HepG2 (cell line): ENCODE data around the gene NTN5. TPM values are rescaled to one million over a fixed set of nuclear protein-coding genes. Genes with fewer than 3 reads are reported as not detected.
A peak's percentile ranks its signal among the peaks of the same experiment; 100 is the strongest.

Experiments
- ARNT ChIP-seq: fragments of 450-650 bp; IDR thresholded peaks from 2 replicates; pipeline ENCODE4 v1.6.1; 2017
- DMAP1 ChIP-seq: IDR thresholded peaks from 2 replicates; pipeline ENCODE4 v1.6.1; 2016
- EP300 ChIP-seq, 3 experiments: sonication (generic) in 1 of 3; formaldehyde crosslinking in 1 of 3; IDR thresholded peaks; 2 replicates each; pipeline versions ENCODE4 v1.5.1 to v1.6.1; 2011 to 2020; ENCODE audit warnings: low read depth in 2 of 3, low read length in 2 of 3, borderline replicate concordance in 1 of 3, improper control_type of control experiment in 1 of 3, mild to moderate bottlenecking in 1 of 3, missing genetic modification reagents in 1 of 3, moderate library complexity in 1 of 3
- FOSL2 ChIP-seq: sonication (generic); formaldehyde crosslinking; IDR thresholded peaks from 2 replicates; pipeline ENCODE4 v1.4.0; 2020; ENCODE audit warnings: missing genetic modification reagents
- FOXP1 ChIP-seq, 2 experiments: fragments of 450-650 bp in 1 of 2; IDR thresholded peaks; 2 replicates each; pipeline ENCODE4 v1.6.1; 2017 to 2018; ENCODE audit warnings: antibody characterized with exemption in 1 of 2
- GATA4 ChIP-seq: sonication (generic); IDR thresholded peaks from 2 replicates; pipeline ENCODE4 v1.6.1; 2016; ENCODE audit warnings: antibody characterized with exemption, low read depth, borderline replicate concordance
- IKZF1 ChIP-seq: fragments of 450-650 bp; IDR thresholded peaks from 2 replicates; pipeline ENCODE4 v1.7.1; 2016
- KIAA2018 ChIP-seq: sonication (generic); formaldehyde crosslinking; IDR thresholded peaks from 2 replicates; pipeline ENCODE4 v1.5.0; 2020; ENCODE audit warnings: mild to moderate bottlenecking, missing genetic modification reagents, borderline replicate concordance
- MAFK ChIP-seq, 2 experiments: IDR thresholded peaks in 1 of 2; conservative IDR thresholded peaks in 1 of 2; 2 replicates each; pipeline ENCODE4 v1.6.1; 2011; ENCODE audit warnings: improper control_type of control experiment in 2 of 2, low read length in 2 of 2
- NKX3-1 ChIP-seq: sonication (generic); formaldehyde crosslinking; IDR thresholded peaks from 2 replicates; pipeline ENCODE4 v1.5.0; 2020; ENCODE audit warnings: missing genetic modification reagents
- SP2 ChIP-seq: sonication (generic); formaldehyde crosslinking; IDR thresholded peaks from 2 replicates; pipeline ENCODE4 v1.5.1; 2020; ENCODE audit warnings: mild to moderate bottlenecking, missing genetic modification reagents
- SPEN ChIP-seq: sonication (generic); formaldehyde crosslinking; IDR thresholded peaks from 2 replicates; pipeline ENCODE4 v1.5.1; 2020; ENCODE audit warnings: low read depth, mild to moderate bottlenecking, missing genetic modification reagents
- YEATS4 ChIP-seq: sonication (generic); formaldehyde crosslinking; IDR thresholded peaks from 2 replicates; pipeline ENCODE4 v1.4.0; 2020; ENCODE audit warnings: missing genetic modification reagents, borderline replicate concordance
- ZMYM3 ChIP-seq: sonication (generic); formaldehyde crosslinking; IDR thresholded peaks from 2 replicates; pipeline ENCODE4 v1.5.1; 2020; ENCODE audit warnings: mild to moderate bottlenecking, missing genetic modification reagents
- ZNF124 ChIP-seq: sonication (generic); formaldehyde crosslinking; IDR thresholded peaks from 2 replicates; pipeline ENCODE4 v1.4.0; 2020; ENCODE audit warnings: missing genetic modification reagents
- ZNF276 ChIP-seq: sonication (generic); formaldehyde crosslinking; IDR thresholded peaks from 2 replicates; pipeline ENCODE4 v1.4.0; 2020; ENCODE audit warnings: mild to moderate bottlenecking, low read depth, missing genetic modification reagents
- ZNF430 ChIP-seq: sonication (generic); formaldehyde crosslinking; IDR thresholded peaks from 2 replicates; pipeline ENCODE4 v1.9.0; 2021; ENCODE audit warnings: mild to moderate bottlenecking, missing genetic modification reagents
- ZNF557 ChIP-seq: sonication (generic); formaldehyde crosslinking; IDR thresholded peaks from 2 replicates; pipeline ENCODE4 v1.4.0; 2020; ENCODE audit warnings: missing genetic modification reagents
- ZNF615 ChIP-seq: sonication (generic); formaldehyde crosslinking; IDR thresholded peaks from 2 replicates; pipeline ENCODE4 v1.5.0; 2020; ENCODE audit warnings: mild to moderate bottlenecking, missing genetic modification reagents, borderline replicate concordance
- ZSCAN30 ChIP-seq: sonication (generic); formaldehyde crosslinking; IDR thresholded peaks from 2 replicates; pipeline ENCODE4 v1.5.0; 2020; ENCODE audit warnings: mild to moderate bottlenecking, missing genetic modification reagents
- polyA plus RNA-seq, 8 experiments: library from polyadenylated mRNA; depleted of rRNA in 3 of 8; stranded (reverse) in 7 of 8; unstranded in 1 of 8; fragments of >200 nt; fragmentation: Illumina TruSeq in 4 of 8; extraction: Trizol in 4 of 8; gene quantifications; 2 replicates each; pipeline versions ENCODE4 v1.2.1 to v1.2.3, GENCODE V29; 2011 to 2016; ENCODE audit warnings: low read depth in 4 of 8, missing spikeins in 1 of 8, mixed read lengths in 1 of 8; ENCODE audit not compliant: insufficient read depth in 1 of 8
- total RNA-seq, 5 experiments: library from RNA; depleted of rRNA; stranded (reverse); fragments of >200 nt; fragmentation: Illumina TruSeq; extraction: Trizol; gene quantifications; 2 replicates each; pipeline ENCODE4 v1.2.3, GENCODE V29; 2016; ENCODE audit warnings: low read depth in 1 of 5

NTN5 gene
- total and polyA plus RNA-seq, 2 of the 13 experiments (the other 11 are each of a cell fraction or from before 2014, with no cell fraction given): 0.05 TPM; not detected in 1

GRCh38 chr19:48619692-48620585, 52.9 kb downstream of the NTN5 start (continued):
- TF ChIP-seq KIAA2018 (CRISPR knock-in tag) (no peak), FOXP1 (IDR thresholded peaks at IDR 0.05) (no peak), FOXP1 (CRISPR knock-in tag; IDR thresholded peaks at IDR 0.05) (no peak), ZNF557 (CRISPR knock-in tag) (0 out of 2 replicates have a peak, but pooled peaks have one; percentile 7), EP300 (IDR thresholded peaks at IDR 0.05; ENCODE audit: low read depth in 2 of 2, low read length in 2 of 2) (no peak), EP300 (CRISPR knock-in tag; IDR thresholded peaks at IDR 0.05; ENCODE audit: borderline replicate concordance) (no peak), MAFK (conservative IDR thresholded peaks at IDR 0.05 in 1 of 2, IDR thresholded peaks at IDR 0.05 in 1 of 2; ENCODE audit: low read length in 2 of 2) (0 out of 4 replicates have a peak, but pooled peaks of 1 of the 2 experiments have one; percentile 17), ZNF124 (CRISPR knock-in tag) (no peak), SPEN (CRISPR knock-in tag) (no peak), ZNF276 (CRISPR knock-in tag) (peak; percentile 56; the same call in 1 of the 2 replicates), ARNT (no peak), FOSL2 (CRISPR knock-in tag) (no peak), NKX3-1 (CRISPR knock-in tag) (no peak), ZSCAN30 (CRISPR knock-in tag) (no peak), ZNF615 (CRISPR knock-in tag) (no peak), YEATS4 (CRISPR knock-in tag) (no peak), GATA4 (no peak), SP2 (CRISPR knock-in tag) (no peak), ZNF430 (CRISPR knock-in tag) (no peak), DMAP1 (CRISPR knock-in tag) (no peak), ZMYM3 (CRISPR knock-in tag) (peak; percentile 100), IKZF1 (no peak)
